T-cell (primary cell): Measurements from ENCODE around the gene TSR3. TPM values are rescaled to one million over a fixed set of nuclear protein-coding genes. Genes with fewer than 3 reads are reported as not detected.

Experiments used
- ATAC-seq, 4 experiments: fragments of 200-7000 bp in 3 of 4; fragments of 150-1000 bp in 1 of 4; cut with Tn5 transposase; replicated peaks in 1 of 4; 1 replicate in 3 of 4; 2 replicates in 1 of 4; pipeline ENCODE4 v1.10.0; 2021; ENCODE audit warnings: moderate library complexity in 3 of 4, mild to moderate bottlenecking in 2 of 4, moderate number of reproducible peaks in 1 of 4
- CTCF ChIA-PET, 2 donors: fragments of 300-600 bp; sonication (Branson Sonifier 250); formaldehyde crosslinking; loops; one replicate each; lab custom pipeline; 2022; ENCODE audit warnings: antibody characterized with exemption in 2 of 2; lab: Charles Lee
- POLR2A ChIA-PET, 2 donors: fragments of 300-600 bp; sonication (Branson Sonifier 250); formaldehyde crosslinking; loops; one replicate each; lab custom pipeline; 2022; ENCODE audit warnings: antibody characterized with exemption in 2 of 2; lab: Charles Lee
- DNase-seq, 35 experiments: peaks; one replicate each; pipeline versions ENCODE4 v3.0.0 to v3.0.0-alpha.2; 2013 to 2023
- H3K27ac ChIP-seq: one replicate; pipeline ENCODE4 v1.5.1; 2013; ENCODE audit warnings: low read length
- H3K27me3 ChIP-seq, 2 experiments: replicated peaks in 1 of 2; 1 replicate in 1 of 2; 2 replicates in 1 of 2; pipeline versions ENCODE4 v1.6.1 to v1.7.0; 2013; ENCODE audit warnings: low read length in 1 of 2, mixed read lengths in 1 of 2; ENCODE audit not compliant: control insufficient read depth in 2 of 2, insufficient read depth in 2 of 2; ENCODE audit errors: extremely low read depth in 1 of 2
- H3K36me3 ChIP-seq, 2 donors: 1 replicate in 1 of 2; 2 replicates in 1 of 2; pipeline versions ENCODE4 v1.6.1 to v1.7.0; 2013; ENCODE audit warnings: low read length in 1 of 2; ENCODE audit not compliant: control insufficient read depth in 2 of 2, insufficient read depth in 1 of 2; ENCODE audit errors: extremely low read depth in 1 of 2
- H3K4me1 ChIP-seq, 2 experiments: 1 replicate in 1 of 2; 2 replicates in 1 of 2; pipeline versions ENCODE4 v1.6.1 to v1.7.0; 2013; ENCODE audit warnings: low read length in 2 of 2, mixed read lengths in 1 of 2; ENCODE audit not compliant: insufficient read depth in 2 of 2, control insufficient read depth in 1 of 2; ENCODE audit errors: extremely low read depth in 1 of 2
- H3K4me3 ChIP-seq, 2 donors: 1 replicate in 1 of 2; 2 replicates in 1 of 2; pipeline versions ENCODE4 v1.5.1 to v1.7.0; 2013; ENCODE audit warnings: mild to moderate bottlenecking in 2 of 2, low read length in 1 of 2, moderate library complexity in 1 of 2; ENCODE audit not compliant: control insufficient read depth in 1 of 2; ENCODE audit errors: extremely low read depth in 1 of 2
- H3K9me3 ChIP-seq: 2 replicates; pipeline ENCODE4 v1.7.0; 2013
- H3K27ac Mint-ChIP-seq, 2 donors: one replicate each; pipeline ENCODE4 v1.8.0; 2020 to 2021; ENCODE audit warnings: mild to moderate bottlenecking in 2 of 2, mixed read lengths in 2 of 2
- H3K27me3 Mint-ChIP-seq, 2 donors: one replicate each; pipeline ENCODE4 v1.8.0; 2021 to 2022; ENCODE audit warnings: mixed read lengths in 2 of 2
- H3K36me3 Mint-ChIP-seq: one replicate; pipeline ENCODE4 v1.8.0; 2021; ENCODE audit warnings: mixed read lengths
- H3K4me1 Mint-ChIP-seq, 3 donors: one replicate each; pipeline ENCODE4 v1.8.0; 2020 to 2022; ENCODE audit warnings: mixed read lengths in 3 of 3, mild to moderate bottlenecking in 1 of 3
- H3K4me3 Mint-ChIP-seq, 3 donors: one replicate each; pipeline ENCODE4 v1.8.0; 2020 to 2022; ENCODE audit warnings: mild to moderate bottlenecking in 3 of 3, mixed read lengths in 3 of 3, moderate library complexity in 3 of 3
- H3K9me3 Mint-ChIP-seq, 3 donors: one replicate each; pipeline ENCODE4 v1.8.0; 2020 to 2022; ENCODE audit warnings: mixed read lengths in 3 of 3
- WGBS: methylation state at CpG from one replicate; pipeline ENCODE4 v1.1.5; 2013; ENCODE audit warnings: missing lambda C conversion rate; ENCODE audit not compliant: insufficient coverage; 5-methylcytosine and 5-hydroxymethylcytosine counted together
- total RNA-seq, 35 experiments: library from RNA in 6 of 35; stranded (reverse) in 6 of 35; fragments of 120-200 nt in 1 of 35; gene quantifications; one replicate each; pipeline versions ENCODE4 v1.2.1 to v1.2.4 and lab custom pipeline; 2013 to 2026

Gene TSR3
- total RNA-seq, 5 donors from 2014 or later (not counting 1 experiment from before 2014, with no cell fraction given), result 25.4 to 53.1 (median 48.1) TPM

DNA sequence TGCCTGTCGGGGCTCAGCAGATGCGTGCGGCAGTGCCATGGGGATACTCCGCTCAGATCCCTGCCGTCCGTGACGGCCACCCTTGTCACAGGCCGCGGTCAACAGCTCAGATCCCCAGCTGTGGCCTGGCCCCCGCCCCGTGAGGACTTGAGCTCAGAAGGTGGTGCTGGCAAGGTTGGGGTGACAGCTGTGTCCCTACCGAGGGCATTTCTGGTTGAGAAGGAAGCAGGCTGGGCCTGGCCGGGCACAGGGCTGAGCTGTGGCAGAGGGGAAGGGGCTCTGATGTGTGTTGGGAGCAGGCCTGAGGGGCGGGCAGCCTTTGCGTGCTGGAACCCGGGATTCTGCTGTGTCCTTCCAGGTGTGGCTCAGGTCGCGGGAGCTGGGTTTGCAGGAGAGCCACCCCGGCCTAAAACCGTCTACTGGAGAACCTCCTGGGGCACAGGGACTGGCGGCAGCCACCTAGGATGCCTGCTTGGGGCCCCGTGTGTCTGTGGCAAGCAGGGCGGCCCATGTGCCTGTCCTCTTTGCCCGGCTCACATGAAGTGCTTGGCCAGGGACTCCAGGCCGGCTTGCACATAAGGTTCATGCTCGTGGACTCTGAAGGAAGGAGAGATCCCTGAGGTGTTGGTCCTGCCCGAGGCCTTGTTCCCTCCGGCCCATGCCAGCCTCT, 37.1 kb downstream of the TSR3 start:
- no peak overlapping the region for H3K27ac Mint-ChIP-seq
- DNase-seq, result no peak
- Histone ChIP-seq H3K36me3 (peaks cover 33 to 70% of the 10 kb centered on the region in 2 donors), H3K9me3 (no peaks in the 10 kb centered on the region), H3K4me3 (no peak overlapping the region), H3K27ac (no peak overlapping the region), H3K27me3 (no peaks in the 10 kb centered on the region), H3K4me1 (peaks cover 18 to 48% of the 10 kb centered on the region in 2 experiments)
- H3K4me3 Mint-ChIP-seq, result peak overlapping the region in 1 of 3 donors; percentile 31
- H3K27me3 Mint-ChIP-seq, result no peaks in the 10 kb centered on the region
- ChIA-PET POLR2A (no interaction called here), CTCF (no interaction called here)
- peaks cover 18 to 43% (median 38%) of the 10 kb centered on the region in 3 donors for H3K4me1 Mint-ChIP-seq
- WGBS, result 90% methylated on average over 28 of the region's 28 CpGs
- ATAC-seq, result no peak
- H3K36me3 Mint-ChIP-seq, result peaks cover 36% of the 10 kb centered on the region
- no peaks in the 10 kb centered on the region for H3K9me3 Mint-ChIP-seq

DNA sequence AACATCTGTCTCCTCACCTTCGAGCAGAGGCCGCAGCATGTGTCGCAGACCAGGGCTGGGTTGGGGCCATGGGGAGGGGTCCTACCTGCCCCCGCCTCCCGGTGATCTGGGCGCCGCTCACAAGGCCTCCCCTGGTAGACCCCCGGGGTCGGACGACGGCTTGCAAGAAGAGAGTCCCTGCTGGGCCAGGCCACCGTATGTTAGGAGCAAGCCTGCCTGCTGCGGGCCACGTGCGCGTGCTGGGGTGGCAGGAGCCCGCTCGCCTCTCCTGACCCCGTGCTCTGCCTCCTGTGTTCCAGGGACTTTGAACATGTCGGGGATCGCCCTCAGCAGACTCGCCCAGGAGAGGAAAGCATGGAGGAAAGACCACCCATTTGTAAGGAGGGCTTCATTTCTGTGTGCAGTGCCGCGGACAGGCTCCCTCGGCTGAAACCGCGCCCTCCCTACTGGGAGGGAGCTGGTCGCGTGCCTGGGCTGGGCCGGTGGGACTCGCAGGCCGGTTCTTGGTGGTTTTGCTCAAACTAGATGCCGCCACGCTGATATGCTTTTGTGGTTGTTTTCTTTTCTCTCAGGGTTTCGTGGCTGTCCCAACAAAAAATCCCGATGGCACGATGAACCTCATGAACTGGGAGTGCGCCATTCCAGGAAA, 37.8 kb downstream of the TSR3 start:
- Mint-ChIP-seq H3K27me3 (no peaks in the 10 kb centered on the region), H3K27ac (no peak overlapping the region), H3K4me1 (peaks cover 18 to 44% (median 39%) of the 10 kb centered on the region in 3 donors), H3K36me3 (peaks cover 32% of the 10 kb centered on the region), H3K9me3 (no peaks in the 10 kb centered on the region), H3K4me3 (peak overlapping the region in 1 of 3 donors; percentile 31)
- CTCF ChIA-PET, result no interaction called here
- DNase-seq (no peak), ATAC-seq (no peak)
- H3K27me3 ChIP-seq, result no peaks in the 10 kb centered on the region
- no peak overlapping the region for H3K27ac ChIP-seq
- no peaks in the 10 kb centered on the region for H3K9me3 ChIP-seq
- H3K36me3 ChIP-seq, result peaks cover 27 to 63% of the 10 kb centered on the region in 2 donors
- peaks cover 18 to 48% of the 10 kb centered on the region in 2 experiments for H3K4me1 ChIP-seq
- WGBS, result 93% methylated on average over 36 of the region's 38 CpGs
- no peak overlapping the region for H3K4me3 ChIP-seq
- POLR2A ChIA-PET, result interaction anchor here in 1 of 2 donors (0.6 kb wide), 1 partner anchor 175 kb away, joined by 3 read pairs; no protein-coding TSS in a partner anchor

- no peak for ATAC-seq
- no peaks in the 10 kb centered on the region for H3K27me3 ChIP-seq
- H3K36me3 ChIP-seq, result peaks cover 24 to 53% of the 10 kb centered on the region in 2 donors
- H3K27ac Mint-ChIP-seq, result peak overlapping the region in 1 of 2 donors; percentile 6
- H3K36me3 Mint-ChIP-seq, result peaks cover 26% of the 10 kb centered on the region
- no peak for DNase-seq
- H3K4me1 ChIP-seq, result peaks cover 20 to 50% of the 10 kb centered on the region in 2 experiments
- CTCF ChIA-PET, result interaction anchor here in 1 of 2 donors (0.6 kb wide), 1 partner anchor 295 kb away, joined by 6 read pairs; no protein-coding TSS in a partner anchor
- 93% methylated on average over 14 of the region's 15 CpGs for WGBS
- POLR2A ChIA-PET, result interaction anchor here (0.6 to 0.7 kb wide), 2 partner anchors 9 to 176 kb away, joined by 3 to 5 read pairs; no protein-coding TSS in a partner anchor
- H3K4me3 ChIP-seq, result no peak overlapping the region
- no peak overlapping the region for H3K27ac ChIP-seq
- H3K9me3 Mint-ChIP-seq, result no peaks in the 10 kb centered on the region
- no peaks in the 10 kb centered on the region for H3K9me3 ChIP-seq
- peak overlapping the region; percentile 44 to 98 (median 56) for H3K4me3 Mint-ChIP-seq
- peaks cover 23 to 49% (median 39%) of the 10 kb centered on the region in 3 donors for H3K4me1 Mint-ChIP-seq
- H3K27me3 Mint-ChIP-seq, result no peaks in the 10 kb centered on the region
Measured at GRCh38 chr16:1312903-1313302, 38.8 kb downstream of the TSR3 start.

- 81% methylated on average over 14 of the region's 16 CpGs for WGBS
- ChIA-PET POLR2A (no interaction called here), CTCF (no interaction called here)
- Histone ChIP-seq H3K4me3 (no peak overlapping the region), H3K4me1 (peaks cover 20 to 50% of the 10 kb centered on the region in 2 experiments), H3K9me3 (no peaks in the 10 kb centered on the region), H3K27ac (no peak overlapping the region), H3K36me3 (peaks cover 24 to 49% of the 10 kb centered on the region in 2 donors), H3K27me3 (no peaks in the 10 kb centered on the region)
- Mint-ChIP-seq H3K27me3 (no peaks in the 10 kb centered on the region), H3K4me1 (peaks cover 23 to 50% (median 39%) of the 10 kb centered on the region in 3 donors), H3K27ac (peak overlapping the region in 1 of 2 donors; percentile 6), H3K9me3 (no peaks in the 10 kb centered on the region), H3K4me3 (peak overlapping the region; percentile 44 to 98 (median 56)), H3K36me3 (peaks cover 21% of the 10 kb centered on the region)
- DNase-seq (no peak), ATAC-seq (no peak)
Measured at GRCh38 chr16:1312467-1312816, 39.2 kb downstream of the TSR3 start.

- Mint-ChIP-seq H3K9me3 (no peaks in the 10 kb centered on the region), H3K4me1 (peaks cover 24 to 50% (median 39%) of the 10 kb centered on the region in 3 donors), H3K4me3 (peak overlapping the region; percentile 90 to 98 (median 97)), H3K27ac (no peak overlapping the region), H3K36me3 (peaks cover 18% of the 10 kb centered on the region), H3K27me3 (no peaks in the 10 kb centered on the region)
- no peaks in the 10 kb centered on the region for H3K27me3 ChIP-seq
- 58% methylated on average over 21 of the region's 35 CpGs for WGBS
- no peaks in the 10 kb centered on the region for H3K9me3 ChIP-seq
- ATAC-seq (no peak), DNase-seq (no peak)
- POLR2A ChIA-PET, result no interaction called here
- H3K36me3 ChIP-seq, result peaks cover 24 to 43% of the 10 kb centered on the region in 2 donors
- H3K27ac ChIP-seq, result peak overlapping the region; percentile 45
- H3K4me3 ChIP-seq, result peak overlapping the region; percentile 77 to 87
- CTCF ChIA-PET, result interaction anchor here in 1 of 2 donors (0.6 kb wide), 1 partner anchor 19 kb away, joined by 7 read pairs; no protein-coding TSS in a partner anchor
- H3K4me1 ChIP-seq, result peaks cover 20 to 53% of the 10 kb centered on the region in 2 experiments
Measured at GRCh38 chr16:1311738-1312466, 39.8 kb downstream of the TSR3 start.
